NCI-H2196 (cell line): ENCODE measurements around the gene ATP7A.
"Not testable (repeated sequence)": the region's sequence is repeated elsewhere in the genome, so short reads cannot be mapped to it uniquely, and the experiment has no call there.

ENCODE experiments used
- DNase-seq: peaks from one replicate; lab custom pipeline; 2025; ENCODE audit not compliant: unreplicated experiment; lab: John Stamatoyannopoulos, UW

Gene ATP7A

DNA sequence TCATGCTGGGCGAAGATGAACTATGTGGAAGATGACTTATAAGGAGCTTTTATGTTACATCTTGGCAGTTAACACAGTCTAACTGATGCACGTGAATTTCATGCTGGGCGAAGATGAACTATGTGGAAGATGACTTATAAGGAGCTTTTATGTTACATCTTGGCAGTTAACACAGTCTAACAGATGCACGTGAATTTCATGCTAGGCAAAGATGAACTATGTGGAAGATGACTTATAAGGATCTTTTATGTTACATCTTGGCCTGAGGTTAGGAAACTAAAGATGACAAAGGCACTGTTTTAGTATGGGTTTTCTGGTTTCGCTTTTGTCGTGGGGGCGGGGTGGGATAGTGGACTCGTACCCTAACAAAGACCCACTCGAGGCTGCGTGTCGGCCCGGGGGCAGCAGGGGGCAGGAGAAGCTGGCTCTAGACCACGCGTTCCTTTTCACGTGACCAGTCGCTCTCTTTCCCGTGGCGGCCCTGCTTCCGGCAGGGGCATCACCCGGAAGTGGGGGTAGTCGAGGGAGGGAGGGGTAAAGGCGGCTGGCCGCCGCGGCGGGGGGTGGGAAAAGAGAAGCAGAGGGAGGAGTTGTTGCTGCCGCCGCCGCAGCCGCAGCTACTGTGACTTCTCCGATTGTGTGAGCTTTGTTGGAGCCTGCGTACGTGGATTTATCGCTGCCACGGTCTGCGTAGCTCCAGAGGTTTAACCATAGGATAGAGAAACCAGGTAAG is at the start of gene ATP7A:
TSS of gene ATP7A (plus strand) at position 586 of the 733 bp plus-strand sequence. CDS start 60,949 bp downstream, outside the sequence.
- peak; percentile 81 for DNase-seq

DNA sequence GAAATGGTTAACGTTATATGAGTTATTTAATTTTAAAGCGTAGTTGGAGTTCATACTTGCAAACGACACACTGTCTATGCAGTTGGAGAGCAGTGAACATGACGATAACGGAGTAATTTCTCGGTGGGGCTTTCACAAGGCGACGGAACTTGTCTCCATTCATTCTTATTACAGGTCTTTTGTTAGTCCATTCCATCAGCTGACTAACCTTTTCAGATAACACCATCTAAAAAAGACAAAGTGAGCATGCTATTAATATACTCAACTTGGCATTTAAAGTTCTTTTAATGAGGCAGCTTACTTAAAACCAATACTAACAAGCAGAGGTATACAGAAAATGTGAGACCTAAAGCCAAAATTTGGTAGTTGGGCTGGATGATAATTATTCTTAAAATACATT is 35.1 kb upstream of the ATP7A start:
- DNase-seq = no peak

DNA sequence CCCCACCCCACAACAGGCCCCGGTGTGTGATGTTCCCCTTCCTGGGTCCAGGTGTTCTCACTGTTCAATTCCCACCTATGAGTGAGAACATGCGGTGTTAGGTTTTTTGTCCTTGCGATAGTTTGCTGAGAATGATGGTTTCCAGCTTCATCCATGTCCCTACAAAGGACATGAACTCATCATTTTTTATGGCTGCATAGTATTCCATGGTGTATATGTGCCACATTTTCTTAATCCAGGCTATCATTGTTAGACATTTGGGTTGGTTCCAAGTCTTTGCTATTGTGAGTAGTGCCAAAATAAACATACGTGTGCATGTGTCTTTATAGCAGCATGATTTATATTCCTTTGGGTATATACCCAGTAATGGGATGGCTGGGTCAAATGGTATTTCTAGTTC is 29.1 kb upstream of the ATP7A start:
- not testable (repeated sequence) for DNase-seq

DNA sequence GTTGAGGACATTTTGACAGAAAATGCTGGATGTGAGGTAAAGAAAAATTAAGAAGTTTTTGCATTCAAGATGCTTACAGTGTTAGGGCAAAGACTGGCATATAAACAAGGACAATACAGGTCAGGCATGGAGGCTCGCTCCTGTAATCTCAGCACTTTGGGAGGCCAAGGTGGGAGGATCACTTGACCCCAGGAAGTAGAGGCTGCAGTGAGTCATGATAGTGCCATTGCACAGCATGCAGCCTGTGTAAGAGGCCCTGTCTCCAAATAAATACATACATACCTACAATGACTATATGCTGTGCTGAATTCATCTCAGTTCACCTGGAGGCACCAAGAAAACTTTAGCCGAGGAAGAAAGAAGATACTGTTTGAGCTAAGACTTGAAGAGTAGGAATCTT is 17.6 kb upstream of the ATP7A start:
- no peak for DNase-seq

DNA sequence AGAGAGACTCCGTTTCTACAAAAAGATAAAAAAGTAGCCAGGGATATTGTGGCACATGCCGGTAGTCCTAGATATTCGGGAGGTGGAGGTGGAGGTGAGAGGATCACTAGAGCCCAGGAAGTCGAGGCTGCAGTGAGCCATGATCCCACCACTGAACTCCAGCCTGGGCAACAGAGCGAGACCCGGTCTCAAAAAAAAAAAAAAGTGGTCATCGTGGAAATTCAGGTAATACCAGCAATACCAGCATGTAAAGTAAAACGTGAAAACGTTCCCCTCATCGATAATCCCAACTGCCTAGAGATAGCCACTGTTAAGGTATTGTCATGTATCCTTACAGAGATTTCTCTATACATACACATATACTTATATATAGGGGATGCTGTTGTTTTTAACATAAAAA is 16.8 kb upstream of the ATP7A start:
- DNase-seq = no peak

DNA sequence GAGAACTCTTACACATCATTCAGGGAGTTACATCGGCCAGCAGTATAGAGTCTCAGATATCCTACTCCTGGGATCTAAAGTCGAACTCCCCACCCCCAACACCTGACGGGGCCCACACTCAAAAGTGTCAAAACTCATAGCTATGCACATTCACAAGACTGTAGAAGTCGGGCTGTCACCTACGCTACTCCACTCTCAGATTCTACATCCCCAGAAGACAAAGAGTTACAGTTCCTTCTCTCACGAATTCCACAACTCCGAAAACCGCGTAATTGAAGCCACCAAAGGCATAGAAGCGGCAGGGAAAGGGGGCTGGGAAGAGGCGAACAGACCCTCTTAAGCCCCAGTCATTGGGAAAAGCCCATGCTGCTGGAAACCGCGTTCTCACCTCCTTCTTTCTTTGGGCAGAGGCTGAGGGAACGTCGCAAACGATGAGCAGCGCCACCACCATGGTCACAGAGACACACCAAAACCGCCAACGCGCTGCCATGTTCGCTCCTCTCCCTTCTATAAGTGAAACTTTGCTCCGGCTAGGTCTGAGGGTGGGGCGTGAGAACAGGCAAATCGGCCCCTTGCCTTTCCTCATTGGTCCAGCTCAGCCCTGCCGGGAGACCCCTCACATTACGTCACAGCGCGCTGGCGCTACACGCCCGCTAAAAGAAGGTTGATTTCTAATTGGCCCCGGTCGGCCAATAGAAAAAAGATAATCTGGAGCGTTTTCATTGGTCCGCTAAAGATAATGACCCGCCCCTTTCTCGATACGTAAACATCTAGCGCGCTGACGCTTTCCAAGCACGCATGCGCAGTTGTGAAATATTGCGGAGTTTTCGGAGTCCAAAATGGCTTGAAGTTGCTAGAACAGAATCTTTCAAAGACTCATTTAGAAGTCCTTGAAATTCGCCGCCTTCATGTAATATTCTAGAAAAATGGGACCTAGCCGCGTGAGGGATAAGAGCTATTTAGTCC is 15.3 kb upstream of the ATP7A start, which contains the start of gene MAGT1:
TSS of gene MAGT1 (minus strand) at position 515 of the 966 bp plus-strand sequence. CDS start at position 490, 25 bp downstream.
- DNase-seq = peak; percentile 91

DNA sequence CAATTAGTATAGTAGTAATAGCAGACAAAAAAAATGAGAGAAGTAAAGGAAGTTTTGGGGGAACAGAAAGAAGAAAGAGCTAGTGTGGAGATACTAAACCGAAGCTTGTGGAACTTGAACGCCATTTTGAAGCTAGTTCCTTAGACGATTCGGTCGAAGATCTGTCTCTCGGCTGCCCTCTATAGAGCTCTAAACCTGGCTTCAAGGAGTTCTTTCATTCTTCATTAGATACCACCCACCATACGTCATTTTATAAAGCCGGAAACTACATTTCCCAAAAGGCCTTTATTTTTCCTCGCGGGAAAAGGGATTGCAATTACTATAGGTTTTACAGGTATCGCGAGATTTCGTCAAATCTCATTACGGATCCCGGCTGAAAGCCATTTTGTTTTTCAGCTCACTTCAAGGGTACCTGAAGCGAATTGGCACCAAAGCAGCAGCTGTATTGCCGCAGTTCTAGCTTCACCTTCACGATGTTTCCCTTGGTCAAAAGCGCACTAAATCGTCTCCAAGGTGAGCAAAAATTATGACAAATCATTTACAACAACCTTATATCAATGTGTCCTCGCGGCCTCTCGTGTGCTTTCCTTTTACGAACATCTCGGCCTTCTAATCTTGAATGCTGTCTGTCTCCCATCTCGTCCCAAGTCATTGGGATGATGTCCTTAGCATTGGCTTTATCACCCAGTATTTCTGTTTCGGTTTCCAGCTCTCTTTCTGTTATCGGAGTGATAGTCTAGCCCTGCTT is 11.2 kb upstream of the ATP7A start, which contains the start of gene COX7B:
TSS of gene COX7B (plus strand) at position 388 of the 748 bp plus-strand sequence. CDS start at position 474, 86 bp downstream.
- peak; percentile 90 for DNase-seq

DNA sequence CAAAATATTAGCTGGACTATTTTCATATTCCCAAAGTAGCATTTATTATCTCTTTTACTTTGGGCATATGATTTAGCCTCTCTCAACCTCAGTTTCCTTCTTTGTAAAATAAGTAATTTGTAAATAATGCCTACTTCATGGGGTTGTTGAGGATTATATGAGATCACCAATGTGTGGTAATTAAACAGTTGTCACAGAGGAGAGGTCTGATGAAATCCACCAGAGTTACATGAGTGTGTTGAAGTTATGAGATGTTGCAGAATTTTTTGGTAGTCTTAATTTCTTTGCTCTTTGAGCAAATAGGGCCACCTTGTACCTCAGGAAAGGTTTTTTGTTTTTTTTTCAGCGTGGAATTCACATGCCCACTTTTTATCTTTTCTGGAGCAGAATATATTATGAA is 9.8 kb upstream of the ATP7A start:
- DNase-seq = no peak

DNA sequence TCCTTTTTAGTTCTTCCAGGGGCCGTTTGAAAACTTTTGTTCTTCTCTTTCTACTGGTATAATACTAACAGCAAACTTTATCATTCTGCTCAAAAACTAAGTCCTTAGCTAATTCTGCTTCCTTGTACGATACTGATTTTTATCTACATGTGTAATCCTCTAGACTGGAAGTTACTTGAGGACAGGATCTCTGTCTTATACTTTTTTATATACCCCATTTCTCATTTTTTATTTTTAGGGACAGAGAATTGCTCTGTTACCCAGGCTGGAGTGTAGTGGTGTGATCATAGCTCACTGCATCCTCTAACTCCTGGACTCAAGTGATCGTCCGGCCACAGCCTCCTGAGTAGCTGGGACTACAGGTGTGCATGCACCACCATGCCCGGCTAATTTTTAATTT is 9.0 kb upstream of the ATP7A start:
- no peak for DNase-seq

DNA sequence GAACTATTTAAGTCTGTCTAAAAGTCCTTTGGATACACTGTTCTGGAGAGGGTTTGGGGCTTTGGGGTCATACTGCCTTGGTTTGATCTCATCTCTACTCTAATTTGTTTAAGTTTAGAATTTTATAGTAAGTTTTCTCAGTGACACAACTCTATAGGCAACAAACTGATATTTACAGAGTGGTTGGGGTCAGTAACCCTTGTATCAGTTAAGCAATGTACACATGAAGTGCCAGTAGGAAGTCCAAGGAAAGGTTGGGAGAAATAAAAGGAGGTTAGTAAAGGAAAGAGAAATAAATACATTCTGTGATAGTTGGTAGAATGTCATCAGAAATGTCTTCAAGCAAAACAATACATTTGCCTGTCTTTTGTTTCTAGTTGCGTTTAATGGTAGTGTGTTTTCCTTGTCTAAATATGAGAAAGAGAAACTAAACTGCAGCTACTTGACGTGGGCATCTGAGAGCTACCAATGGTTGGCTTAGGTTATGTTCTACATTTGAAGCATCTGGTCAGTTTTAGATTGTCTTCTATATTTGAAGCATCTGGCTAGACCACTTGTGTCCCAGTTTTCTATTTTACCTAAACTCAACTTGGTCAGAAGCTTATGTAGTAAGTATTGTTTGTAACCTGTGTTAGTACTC is 6.9 kb downstream of the ATP7A start:
- no peak for DNase-seq

DNA sequence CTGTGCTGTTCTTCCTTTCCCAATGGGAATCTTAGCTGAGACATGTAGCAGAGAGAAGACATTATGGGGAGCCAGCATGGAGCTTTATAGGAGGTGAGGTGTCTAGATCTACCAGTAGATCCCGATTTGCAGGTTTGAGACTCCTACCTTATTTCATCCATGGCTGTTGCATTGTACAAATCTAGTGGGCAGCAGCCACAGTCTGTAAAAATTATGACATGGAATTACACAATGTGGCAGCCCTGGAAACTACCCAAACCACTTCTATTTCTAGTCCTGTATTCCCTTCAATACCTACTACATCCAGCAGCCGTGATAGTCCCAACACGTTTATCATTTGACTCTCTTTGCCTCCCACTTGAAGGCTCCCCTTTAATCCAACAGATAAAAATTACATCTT is 8.1 kb downstream of the ATP7A start:
- DNase-seq = no peak

DNA sequence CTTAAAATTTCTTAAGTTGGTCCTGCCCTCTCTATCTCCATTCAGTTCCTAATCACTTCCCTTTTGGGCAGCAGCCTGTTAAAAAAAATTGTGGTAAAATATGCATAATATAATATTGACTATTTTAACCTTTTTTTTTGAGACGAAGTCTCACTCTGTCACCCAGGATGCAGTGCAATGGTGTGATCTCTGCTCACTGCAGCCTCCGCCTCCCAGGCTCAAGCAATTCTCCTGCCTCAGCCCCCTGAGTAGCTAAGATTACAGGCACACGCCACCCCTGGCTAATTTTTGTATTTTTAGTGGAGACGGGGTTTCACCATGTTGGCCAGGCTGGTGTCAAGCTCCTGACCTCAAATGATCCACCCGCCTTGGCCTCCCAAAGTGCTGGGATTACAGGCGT is 8.9 kb downstream of the ATP7A start:
- DNase-seq = not testable (repeated sequence)

DNA sequence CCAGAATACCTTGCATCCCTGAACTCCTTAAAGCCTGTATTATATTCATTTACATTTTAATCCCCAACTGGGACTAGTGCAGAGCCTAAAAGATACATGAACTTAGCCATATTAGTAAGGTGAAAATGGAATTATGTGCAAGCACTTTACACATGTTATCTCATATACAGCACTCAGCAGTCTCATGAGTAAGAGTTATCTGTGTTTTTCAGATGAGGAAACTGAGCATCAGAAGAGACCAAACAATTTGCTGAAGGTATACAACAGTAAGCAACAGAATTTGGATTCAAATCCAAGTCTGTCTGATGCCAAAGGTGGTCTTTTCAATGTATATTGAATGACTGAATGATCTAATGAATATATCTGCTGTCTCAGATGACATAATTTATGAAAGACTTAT is 12.3 kb downstream of the ATP7A start:
- DNase-seq = no peak

DNA sequence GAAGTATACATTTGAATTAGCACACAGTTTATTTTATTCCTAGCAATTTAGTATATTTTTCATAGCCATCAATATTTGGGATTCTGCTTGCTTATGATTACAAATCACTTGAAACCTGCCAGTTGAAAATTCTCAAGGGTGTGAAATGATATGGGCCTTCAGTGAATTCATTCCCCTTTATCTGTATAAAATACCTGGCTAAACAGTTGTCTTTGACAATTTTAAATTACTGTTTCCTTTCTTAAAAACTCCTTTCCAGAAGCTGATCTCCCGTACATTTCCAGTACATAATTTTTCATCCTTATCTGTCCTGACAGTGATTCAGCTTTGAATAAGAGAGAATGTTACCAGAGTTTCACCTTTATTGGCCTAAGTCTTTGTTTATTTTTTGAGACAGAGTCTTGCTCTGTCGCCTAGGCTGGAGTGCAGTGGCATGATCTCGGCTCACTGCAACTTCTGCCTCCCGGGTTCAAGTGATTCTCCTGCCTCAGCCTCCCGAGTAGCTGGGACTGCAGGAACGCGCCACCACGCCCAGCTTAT is 13.9 kb downstream of the ATP7A start:
- DNase-seq = no peak

DNA sequence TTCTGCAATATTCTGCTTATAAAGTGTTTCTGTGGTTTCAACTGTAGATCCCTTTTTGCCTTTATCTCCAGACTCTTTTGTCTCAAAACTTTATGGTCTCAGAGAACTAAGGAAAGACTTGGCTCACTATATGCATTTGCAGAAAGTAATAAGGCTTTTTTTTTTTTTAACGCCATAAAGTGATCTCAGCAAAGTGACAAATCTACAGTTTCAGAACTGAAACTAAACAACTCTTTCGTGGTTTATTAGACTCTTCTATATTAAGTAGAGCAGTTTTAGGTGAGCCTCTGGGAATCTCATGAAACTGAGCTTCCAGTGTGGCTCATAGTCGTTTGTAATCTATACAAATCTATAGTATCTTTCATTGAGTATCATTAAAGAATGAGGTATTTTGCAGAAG is 15.3 kb downstream of the ATP7A start:
- DNase-seq = no peak

DNA sequence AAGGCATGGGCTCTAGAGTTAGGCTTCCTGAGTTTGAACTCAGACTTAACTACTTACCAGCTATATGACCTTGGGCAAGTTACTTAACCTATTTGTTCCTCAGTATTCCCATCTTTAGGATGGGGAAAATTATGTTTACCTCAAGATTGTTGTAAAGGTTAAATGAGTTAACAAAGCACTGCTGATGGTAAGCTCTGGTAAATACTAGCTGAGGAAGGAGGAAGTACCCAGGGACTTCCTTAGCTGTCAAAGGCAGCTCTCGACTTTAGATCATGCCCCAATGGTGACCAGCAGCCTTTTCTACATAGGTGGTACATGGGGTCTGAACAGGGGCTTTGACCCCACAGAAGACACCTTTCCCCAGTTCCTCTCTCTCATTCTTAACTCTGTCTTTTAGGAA is 20.1 kb downstream of the ATP7A start:
- DNase-seq = no peak

DNA sequence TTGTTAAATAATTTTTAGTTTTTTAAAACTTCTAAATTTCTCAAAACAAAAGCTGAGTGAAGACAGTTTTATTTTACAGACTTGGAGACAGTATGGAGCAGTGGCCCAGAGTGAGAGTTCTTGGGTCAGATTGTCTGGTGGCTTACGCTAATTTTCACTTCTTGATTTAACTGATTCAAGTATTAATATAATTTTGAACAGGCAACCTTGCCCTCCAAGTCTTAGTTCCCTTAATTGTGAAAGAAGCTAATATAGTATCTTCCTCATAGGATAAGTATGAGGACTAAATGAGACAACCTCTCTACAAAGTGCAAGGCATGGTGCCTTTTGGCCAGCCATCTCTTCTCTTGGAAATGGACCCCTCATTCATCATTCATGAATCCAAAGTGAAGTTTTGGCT is 25.4 kb downstream of the ATP7A start:
- no peak for DNase-seq

DNA sequence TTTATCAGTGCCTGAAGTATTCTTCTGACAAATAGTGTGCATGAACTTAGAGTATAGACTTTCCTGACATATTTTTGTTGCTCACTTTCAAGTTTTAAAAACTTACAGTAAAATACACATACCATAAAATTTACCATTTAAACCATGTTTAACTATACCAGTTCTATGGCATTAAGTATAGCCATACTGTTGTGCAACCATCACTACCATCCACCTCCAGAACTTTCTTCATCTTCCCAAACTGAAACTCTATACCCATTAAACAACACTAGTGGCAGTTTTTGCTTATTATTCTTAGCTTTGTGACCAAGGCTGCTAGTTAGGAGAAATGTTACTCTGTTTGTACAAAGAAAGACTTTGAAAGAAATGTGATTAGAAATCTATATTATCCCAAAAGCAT is 25.8 kb downstream of the ATP7A start:
- no peak for DNase-seq

DNA sequence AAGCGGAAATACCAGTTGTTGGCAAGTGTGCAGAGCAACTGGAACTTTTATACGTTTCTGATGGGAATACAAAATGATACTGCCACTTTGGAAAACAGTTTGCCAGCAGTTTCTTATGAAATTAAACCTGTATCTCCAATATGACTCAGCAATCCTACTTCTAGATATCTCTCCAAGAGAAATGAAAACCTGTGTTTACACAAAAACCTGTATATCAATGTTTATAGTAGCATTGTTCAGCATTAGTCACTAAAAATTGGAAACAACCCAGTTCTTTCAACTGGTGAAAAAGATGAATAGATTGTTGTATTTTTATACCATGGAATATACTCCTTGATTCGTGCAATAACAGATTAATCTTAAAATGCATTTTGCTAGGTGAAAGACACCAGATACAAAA is 26.8 kb downstream of the ATP7A start:
- DNase-seq = peak; percentile 3

DNA sequence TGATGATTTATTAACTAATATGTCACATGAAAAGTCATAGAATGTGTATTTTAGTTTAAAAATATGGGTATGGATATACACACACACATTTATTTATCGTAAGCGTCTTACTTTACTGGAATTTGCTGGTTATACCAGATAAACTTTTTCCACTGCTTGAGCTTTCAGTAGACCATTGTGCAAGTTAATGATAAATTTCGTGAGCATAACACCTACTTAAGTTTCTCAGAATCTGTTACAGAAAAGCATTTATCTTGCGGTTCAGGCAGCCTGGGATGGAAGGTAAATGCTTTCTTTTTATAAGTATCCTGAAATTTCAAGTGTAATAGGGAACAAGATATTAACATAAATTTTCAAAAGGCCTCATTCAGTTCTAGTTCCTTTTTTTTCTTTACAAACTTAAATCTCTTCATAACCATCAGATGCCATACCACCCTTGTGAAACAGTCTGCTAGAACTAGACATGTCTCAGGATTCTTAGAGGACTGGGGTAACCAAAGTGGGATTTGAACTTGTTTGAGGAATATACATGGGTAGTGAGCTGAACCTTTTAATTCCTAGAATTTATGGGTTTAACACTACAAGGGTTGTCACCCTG is 27.7 kb downstream of the ATP7A start:
- DNase-seq = no peak
